ENCODE measurements around the gene NUDC.

DNA sequence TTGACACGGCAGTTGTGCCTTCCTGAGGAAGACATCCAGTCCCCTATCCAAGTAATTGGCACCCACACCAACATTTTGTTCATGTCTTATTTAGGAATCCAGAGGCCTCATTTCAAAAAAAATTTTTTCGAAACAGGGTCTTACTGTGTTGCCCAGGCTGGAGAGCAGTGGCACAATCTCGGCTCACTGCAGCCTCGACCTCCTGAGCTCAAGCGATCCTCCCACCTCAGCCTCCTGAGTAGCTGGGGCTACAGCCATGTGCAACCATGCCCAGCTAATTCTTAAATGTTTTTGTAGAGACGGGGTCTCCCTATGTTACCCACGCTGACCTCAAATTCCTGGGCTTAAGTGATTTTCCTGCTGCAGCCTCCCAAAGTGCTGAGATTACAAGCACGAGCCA, 62.7 kb downstream of the NUDC start:
- TF ChIP-seq, protein P1, sequence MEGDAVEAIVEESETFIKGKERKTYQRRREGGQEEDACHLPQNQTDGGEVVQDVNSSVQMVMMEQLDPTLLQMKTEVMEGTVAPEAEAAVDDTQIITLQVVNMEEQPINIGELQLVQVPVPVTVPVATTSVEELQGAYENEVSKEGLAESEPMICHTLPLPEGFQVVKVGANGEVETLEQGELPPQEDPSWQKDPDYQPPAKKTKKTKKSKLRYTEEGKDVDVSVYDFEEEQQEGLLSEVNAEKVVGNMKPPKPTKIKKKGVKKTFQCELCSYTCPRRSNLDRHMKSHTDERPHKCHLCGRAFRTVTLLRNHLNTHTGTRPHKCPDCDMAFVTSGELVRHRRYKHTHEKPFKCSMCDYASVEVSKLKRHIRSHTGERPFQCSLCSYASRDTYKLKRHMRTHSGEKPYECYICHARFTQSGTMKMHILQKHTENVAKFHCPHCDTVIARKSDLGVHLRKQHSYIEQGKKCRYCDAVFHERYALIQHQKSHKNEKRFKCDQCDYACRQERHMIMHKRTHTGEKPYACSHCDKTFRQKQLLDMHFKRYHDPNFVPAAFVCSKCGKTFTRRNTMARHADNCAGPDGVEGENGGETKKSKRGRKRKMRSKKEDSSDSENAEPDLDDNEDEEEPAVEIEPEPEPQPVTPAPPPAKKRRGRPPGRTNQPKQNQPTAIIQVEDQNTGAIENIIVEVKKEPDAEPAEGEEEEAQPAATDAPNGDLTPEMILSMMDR (conservative IDR thresholded peaks at IDR 0.05; ENCODE audit: low read length), result no peak
- no peak for TF ChIP-seq EZH2phosphoT487 (IDR thresholded peaks at IDR 0.05; ENCODE audit: borderline replicate concordance, low read depth, low read length)

All from OCI-LY7 (cell line).